Dendritic cell treated with granulocyte-macrophage colony-stimulating factor and Interleukin-4, amounts not matched to agents 40 ng/mL and 50 ng/mL, for 4 days (primary cell): ENCODE results near the gene NCAM2.
"Not testable (repeated sequence)": the region's sequence is repeated elsewhere in the genome, so short reads cannot be mapped to it uniquely, and the experiment has no call there.

Source experiments
- H3K27ac Mint-ChIP-seq: one replicate; pipeline ENCODE4 v1.8.0; 2022; ENCODE audit warnings: mild to moderate bottlenecking, mixed read lengths
- H3K27me3 Mint-ChIP-seq: one replicate; pipeline ENCODE4 v1.8.0; 2022; ENCODE audit warnings: mild to moderate bottlenecking, mixed read lengths
- H3K36me3 Mint-ChIP-seq: one replicate; pipeline ENCODE4 v1.8.0; 2022; ENCODE audit warnings: low read depth, mixed read lengths
- H3K4me1 Mint-ChIP-seq: one replicate; pipeline ENCODE4 v1.8.0; 2022; ENCODE audit warnings: low read depth, mixed read lengths
- H3K4me3 Mint-ChIP-seq: one replicate; pipeline ENCODE4 v1.8.0; 2022; ENCODE audit warnings: mild to moderate bottlenecking, moderate library complexity, mixed read lengths
- H3K9me3 Mint-ChIP-seq: one replicate; pipeline ENCODE4 v1.8.0; 2022; ENCODE audit warnings: mixed read lengths
- intact Hi-C: fragments of 100-400 bp; cut with micrococcal nuclease; formaldehyde crosslinking; loops from one replicate; pipeline ENCODE4 v1.15.0; 2022

The NCAM2 gene

GRCh38 chr21:21148514-21148913, 150.3 kb downstream of the NCAM2 start:
- intact Hi-C loops: no loop called here
- Mint-ChIP-seq H3K4me3 (no peak overlapping the region), H3K27ac (no peak overlapping the region)

DNA sequence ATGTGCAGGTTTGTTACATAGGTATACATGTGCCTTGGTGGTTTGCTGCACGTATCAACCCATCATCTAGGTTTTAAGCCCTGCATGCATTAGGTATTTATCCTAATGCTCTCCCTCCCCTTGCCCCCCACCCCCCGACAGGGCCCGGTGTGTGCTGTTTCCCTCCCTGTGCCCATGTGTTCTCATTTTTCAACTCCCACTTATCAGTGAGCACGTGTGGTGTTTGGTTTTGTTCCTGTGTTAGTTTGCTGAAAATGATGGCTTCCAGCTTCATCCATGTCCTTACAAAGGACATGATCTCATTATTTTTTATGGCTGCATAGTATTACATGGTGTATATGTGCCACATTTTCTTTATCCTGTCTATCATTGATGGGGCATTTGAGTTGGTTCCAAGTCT, 151.2 kb downstream of the NCAM2 start:
- H3K36me3 Mint-ChIP-seq, H3K4me3 Mint-ChIP-seq, intact Hi-C loops, H3K9me3 Mint-ChIP-seq, H3K27me3 Mint-ChIP-seq, H3K27ac Mint-ChIP-seq, H3K4me1 Mint-ChIP-seq: not testable (repeated sequence)

More at GRCh38 chr21:21148514-21148913, 150.3 kb downstream of the NCAM2 start:
- Mint-ChIP-seq H3K36me3 (no peaks in the 10 kb centered on the region), H3K9me3 (peaks cover 8% of the 10 kb centered on the region), H3K27me3 (no peaks in the 10 kb centered on the region), H3K4me1 (no peaks in the 10 kb centered on the region)

GRCh38 chr21:21151231-21151630, 153.0 kb downstream of the NCAM2 start:
- Mint-ChIP-seq H3K27me3 (no peaks in the 10 kb centered on the region), H3K27ac (no peak overlapping the region), H3K9me3 (peaks cover 8% of the 10 kb centered on the region), H3K4me1 (no peaks in the 10 kb centered on the region), H3K4me3 (no peak overlapping the region), H3K36me3 (no peaks in the 10 kb centered on the region)
- intact Hi-C loops: no loop called here

DNA sequence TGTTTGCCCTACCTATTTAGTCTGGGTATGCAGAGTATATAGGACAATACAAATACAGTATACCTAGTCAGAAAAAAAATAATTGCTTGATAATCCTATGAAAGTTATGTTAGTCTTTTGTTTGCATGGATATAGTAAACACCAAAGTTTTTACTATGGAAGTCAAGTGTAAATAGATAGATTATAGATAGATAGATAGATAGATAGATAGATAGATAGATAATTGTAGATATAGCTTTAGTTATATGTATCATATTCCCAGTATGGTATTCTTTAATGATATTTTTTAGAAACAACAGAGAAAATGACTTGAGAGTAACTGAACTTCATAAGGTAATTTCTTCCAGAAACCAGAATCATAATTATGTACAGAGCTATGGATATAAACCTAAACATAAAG, 158.2 kb downstream of the NCAM2 start:
- Mint-ChIP-seq H3K27me3 (no peaks in the 10 kb centered on the region), H3K27ac (no peak overlapping the region), H3K36me3 (no peaks in the 10 kb centered on the region), H3K4me1 (no peaks in the 10 kb centered on the region), H3K9me3 (no peaks in the 10 kb centered on the region), H3K4me3 (no peak overlapping the region)
- intact Hi-C loops: no loop called here

GRCh38 chr21:21156957-21157356, 158.7 kb downstream of the NCAM2 start:
- Mint-ChIP-seq H3K27me3 (no peaks in the 10 kb centered on the region), H3K4me3 (no peak overlapping the region), H3K9me3 (no peaks in the 10 kb centered on the region), H3K27ac (no peak overlapping the region), H3K36me3 (no peaks in the 10 kb centered on the region), H3K4me1 (no peaks in the 10 kb centered on the region)
- intact Hi-C loops: no loop called here

GRCh38 chr21:21158376-21158918, 160.2 kb downstream of the NCAM2 start:
- Mint-ChIP-seq H3K36me3 (no peaks in the 10 kb centered on the region), H3K4me1 (peaks cover 6% of the 10 kb centered on the region), H3K27me3 (no peaks in the 10 kb centered on the region), H3K9me3 (no peaks in the 10 kb centered on the region), H3K4me3 (no peak overlapping the region), H3K27ac (no peak overlapping the region)
- intact Hi-C loops: no loop called here

DNA sequence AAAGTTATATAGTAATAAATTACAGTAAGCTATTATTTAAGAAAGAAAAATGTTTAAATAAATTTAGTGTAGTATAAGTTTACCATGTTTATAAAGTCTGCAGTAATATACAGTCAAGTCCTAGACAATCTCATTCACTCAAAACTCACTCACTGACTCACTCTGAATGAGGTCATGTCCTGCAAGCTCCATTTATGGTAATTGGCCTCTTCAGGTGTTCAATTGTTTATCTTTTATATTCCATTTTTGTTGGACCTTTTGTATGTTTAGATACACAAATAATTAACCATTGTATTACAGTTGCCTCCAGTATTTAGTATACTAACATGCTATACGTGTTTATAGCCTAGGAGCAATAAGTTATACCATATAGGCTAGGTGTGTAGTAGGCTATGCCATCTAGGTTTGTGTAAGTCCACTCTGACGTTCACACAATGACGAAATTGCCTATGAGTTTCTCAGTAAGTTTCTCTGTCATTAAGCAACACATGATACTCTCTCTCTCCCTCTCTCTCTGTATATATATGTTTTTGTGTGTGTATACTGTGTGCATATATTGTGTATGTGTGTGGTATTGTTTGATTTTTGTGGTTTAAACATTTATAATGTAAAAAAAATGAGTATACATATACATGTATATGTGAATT, 161.2 kb downstream of the NCAM2 start:
- intact Hi-C loops: no loop called here
- Mint-ChIP-seq H3K4me1 (peaks cover 7% of the 10 kb centered on the region), H3K9me3 (no peaks in the 10 kb centered on the region), H3K27ac (no peak overlapping the region), H3K4me3 (no peak overlapping the region), H3K36me3 (no peaks in the 10 kb centered on the region), H3K27me3 (no peaks in the 10 kb centered on the region)

DNA sequence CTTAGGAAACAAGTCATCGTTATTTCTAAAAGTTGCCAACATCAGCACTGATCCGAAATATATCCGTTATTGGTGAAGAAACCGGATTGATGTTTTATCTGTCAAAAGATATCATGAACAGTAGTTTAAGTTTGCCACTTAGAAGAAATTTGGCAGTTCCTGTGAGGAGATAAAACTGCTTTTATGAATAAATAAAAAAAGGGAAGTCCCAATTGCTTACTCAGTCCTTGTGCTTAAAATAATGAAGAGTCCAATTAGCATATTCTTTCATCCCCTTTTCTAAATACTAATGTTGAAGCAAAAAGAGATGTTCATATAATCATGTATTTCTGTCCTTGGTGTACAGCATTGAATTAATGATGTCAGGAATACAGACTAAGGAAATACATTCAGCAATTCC, 164.6 kb downstream of the NCAM2 start:
- intact Hi-C loops: loop anchor here (5.0 kb wide), 1 partner anchor 210 kb away; no protein-coding TSS in a partner anchor
- H3K27me3 Mint-ChIP-seq: no peaks in the 10 kb centered on the region
- H3K9me3 Mint-ChIP-seq: no peaks in the 10 kb centered on the region
- no peak overlapping the region for H3K27ac Mint-ChIP-seq
- no peak overlapping the region for H3K4me3 Mint-ChIP-seq
- no peaks in the 10 kb centered on the region for H3K36me3 Mint-ChIP-seq
- H3K4me1 Mint-ChIP-seq: peaks cover 7% of the 10 kb centered on the region

DNA sequence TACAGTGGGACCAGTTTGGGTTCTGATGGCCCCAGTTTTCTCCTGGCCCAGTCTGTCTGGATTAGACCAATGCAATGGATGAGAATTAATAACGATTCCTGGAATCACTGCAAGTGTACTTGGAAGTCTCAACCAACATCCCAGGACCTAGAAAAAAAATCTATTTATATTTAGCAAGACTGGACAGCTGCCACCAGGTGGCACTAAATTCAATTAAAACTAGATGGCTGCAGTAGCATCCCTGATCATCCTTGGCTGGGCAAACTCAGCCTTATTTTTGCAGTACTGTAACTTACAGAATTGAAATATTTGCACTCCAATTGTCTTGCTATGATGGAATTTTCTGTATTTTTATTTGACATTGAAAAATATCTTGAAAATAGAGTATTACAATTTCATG, 165.7 kb downstream of the NCAM2 start:
- Mint-ChIP-seq H3K4me3 (no peak overlapping the region), H3K9me3 (no peaks in the 10 kb centered on the region), H3K36me3 (no peaks in the 10 kb centered on the region), H3K27ac (no peak overlapping the region), H3K4me1 (peaks cover 7% of the 10 kb centered on the region), H3K27me3 (no peaks in the 10 kb centered on the region)
- intact Hi-C loops: loop anchor here (2.0 to 5.0 kb wide), 2 partner anchors 165 to 208 kb away; partner anchors contain the start of gene NCAM2

GRCh38 chr21:21165063-21165645, 166.9 kb downstream of the NCAM2 start:
- peaks cover 7% of the 10 kb centered on the region for H3K4me1 Mint-ChIP-seq
- H3K4me3 Mint-ChIP-seq: no peak overlapping the region
- no peak overlapping the region for H3K27ac Mint-ChIP-seq
- H3K9me3 Mint-ChIP-seq: no peaks in the 10 kb centered on the region
- no peaks in the 10 kb centered on the region for H3K27me3 Mint-ChIP-seq
- intact Hi-C loops: loop anchor here (2.0 kb wide), 1 partner anchor 166 kb away; the partner anchor contains the start of gene NCAM2
- no peaks in the 10 kb centered on the region for H3K36me3 Mint-ChIP-seq

DNA sequence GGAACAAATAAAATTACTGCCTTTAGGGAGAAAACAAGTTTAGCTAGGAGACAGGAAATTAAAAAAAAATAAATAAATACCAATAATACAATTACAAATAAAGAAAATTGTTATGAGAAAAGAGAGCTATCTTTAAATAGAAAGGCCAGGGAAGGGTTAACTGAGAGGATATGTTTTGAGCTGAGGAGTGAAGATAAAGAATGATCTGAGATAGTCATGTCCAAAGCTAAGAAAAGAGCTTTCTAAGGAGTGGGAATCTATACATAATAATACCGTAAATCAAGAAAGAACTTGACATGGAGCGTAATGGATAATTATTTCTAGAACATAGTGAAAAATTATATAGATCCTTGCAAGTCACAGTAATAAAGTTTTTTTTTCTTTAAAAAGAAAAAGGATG, 176.5 kb downstream of the NCAM2 start:
- H3K27ac Mint-ChIP-seq: no peak overlapping the region
- H3K27me3 Mint-ChIP-seq: peaks cover 2% of the 10 kb centered on the region
- peaks cover 8% of the 10 kb centered on the region for H3K4me1 Mint-ChIP-seq
- intact Hi-C loops: no loop called here
- no peak overlapping the region for H3K4me3 Mint-ChIP-seq
- H3K9me3 Mint-ChIP-seq: no peaks in the 10 kb centered on the region
- H3K36me3 Mint-ChIP-seq: no peaks in the 10 kb centered on the region

GRCh38 chr21:21175798-21176334, 177.7 kb downstream of the NCAM2 start:
- no peak overlapping the region for H3K27ac Mint-ChIP-seq
- H3K9me3 Mint-ChIP-seq: no peaks in the 10 kb centered on the region

DNA sequence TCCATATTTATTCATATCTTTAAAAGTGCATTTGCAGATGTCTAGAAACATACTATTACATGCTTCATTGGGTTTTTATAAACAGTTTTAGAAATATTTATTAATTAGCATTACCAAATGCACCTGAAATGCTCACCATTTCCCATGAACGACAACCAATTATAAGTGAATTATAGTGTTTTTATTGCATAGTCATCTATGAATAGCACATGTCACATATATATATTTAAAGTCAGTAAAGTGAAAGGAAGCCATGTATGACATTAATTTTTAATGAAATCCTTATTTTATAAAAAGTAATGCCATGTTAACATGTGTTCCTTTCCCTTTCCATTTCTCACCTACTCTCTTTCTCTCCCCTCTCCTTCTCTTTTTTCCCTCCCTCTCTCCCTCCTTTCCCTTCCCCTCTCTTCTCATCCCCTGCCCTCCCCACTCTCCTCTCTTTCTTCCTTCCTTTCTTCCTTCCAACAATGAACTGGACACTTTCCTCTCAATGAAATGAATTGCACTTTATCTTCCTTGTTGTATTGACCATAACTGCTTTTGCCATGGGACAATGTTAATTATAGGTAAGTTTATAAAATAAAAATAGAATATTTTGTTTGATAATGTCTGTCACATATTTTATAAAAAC, 179.3 kb downstream of the NCAM2 start:
- Mint-ChIP-seq H3K27me3 (peaks cover 3% of the 10 kb centered on the region), H3K27ac (no peak overlapping the region), H3K36me3 (no peaks in the 10 kb centered on the region), H3K9me3 (no peaks in the 10 kb centered on the region), H3K4me1 (peaks cover 8% of the 10 kb centered on the region), H3K4me3 (no peak overlapping the region)
- intact Hi-C loops: no loop called here

More at GRCh38 chr21:21175798-21176334, 177.7 kb downstream of the NCAM2 start:
- intact Hi-C loops: no loop called here
- peaks cover 8% of the 10 kb centered on the region for H3K4me1 Mint-ChIP-seq
- H3K36me3 Mint-ChIP-seq: no peaks in the 10 kb centered on the region
- peaks cover 2% of the 10 kb centered on the region for H3K27me3 Mint-ChIP-seq
- no peak overlapping the region for H3K4me3 Mint-ChIP-seq

DNA sequence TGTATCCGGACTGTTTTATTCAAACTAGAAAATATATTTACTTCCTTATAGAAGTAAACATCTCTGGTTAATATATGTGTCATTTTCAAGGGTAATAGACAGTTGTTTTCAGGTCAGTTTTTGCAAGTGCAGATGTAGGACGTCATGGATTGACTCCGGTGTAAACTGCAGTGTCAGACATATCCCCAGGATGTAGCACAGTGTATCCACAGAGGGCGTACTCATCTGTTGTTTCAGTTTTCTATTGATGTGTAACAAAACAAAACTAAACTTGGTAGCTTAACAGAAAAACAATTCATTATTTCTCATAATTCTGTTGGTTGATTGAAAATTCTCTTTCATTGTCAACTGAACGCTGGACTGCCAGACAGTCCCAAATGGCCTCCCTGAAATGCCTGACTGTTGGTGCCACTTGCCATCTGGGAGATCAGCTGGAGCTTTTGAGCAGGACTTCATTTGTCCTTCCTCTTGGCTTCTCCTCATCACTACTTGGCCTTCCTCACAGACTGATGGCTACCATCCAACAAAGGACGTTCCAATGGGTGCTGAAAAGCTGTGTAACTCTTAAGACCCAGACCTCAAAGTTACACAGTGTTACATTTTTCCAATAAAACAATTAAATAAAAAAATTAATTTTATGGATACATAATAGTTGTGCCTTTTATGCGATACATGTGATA, 181.6 kb downstream of the NCAM2 start:
- Mint-ChIP-seq H3K27ac (no peak overlapping the region), H3K36me3 (no peaks in the 10 kb centered on the region), H3K4me3 (no peak overlapping the region), H3K27me3 (peaks cover 5% of the 10 kb centered on the region), H3K4me1 (peaks cover 8% of the 10 kb centered on the region), H3K9me3 (no peaks in the 10 kb centered on the region)
- intact Hi-C loops: no loop called here
